OCI-LY7 (cell line): ENCODE measurements around the gene ABCG2.

Experiments used
- EZH2phosphoT487 ChIP-seq: fragments of 200-600 bp; sonication (generic); IDR thresholded peaks from 2 replicates; pipeline ENCODE4 v1.6.1; 2018; ENCODE audit warnings: low read depth, borderline replicate concordance, mild to moderate bottlenecking, mixed run types, antibody characterized with exemption, low read length, moderate library complexity, mixed read lengths
- TF ChIP-seq, protein P1 (sequence below): fragments of 200-600 bp; sonication (generic); conservative IDR thresholded peaks from 2 replicates; pipeline ENCODE4 v1.5.1; 2014; ENCODE audit warnings: mild to moderate bottlenecking, antibody characterized with exemption, low read length, moderate library complexity, mixed read lengths

DNA sequence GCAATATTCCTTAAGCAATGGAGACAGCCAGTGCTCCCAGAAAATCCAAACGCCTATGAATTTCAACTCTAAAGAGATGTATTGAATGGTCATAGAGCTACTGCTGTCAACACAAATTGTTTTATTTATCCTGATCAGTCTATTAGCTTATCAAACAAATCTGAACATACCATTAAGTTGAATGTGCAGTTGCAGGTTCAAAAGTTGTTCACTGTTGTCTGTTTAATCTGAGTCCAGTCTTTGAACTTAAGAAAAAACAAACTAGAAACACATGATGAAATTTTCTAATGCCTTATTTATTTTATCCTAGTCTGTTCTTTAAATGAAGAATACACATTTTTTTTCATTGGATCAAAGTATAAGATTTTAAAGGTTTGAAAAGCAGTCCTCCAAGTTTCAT lies 77.8 kb downstream of the ABCG2 start:
- TF ChIP-seq, protein P1, sequence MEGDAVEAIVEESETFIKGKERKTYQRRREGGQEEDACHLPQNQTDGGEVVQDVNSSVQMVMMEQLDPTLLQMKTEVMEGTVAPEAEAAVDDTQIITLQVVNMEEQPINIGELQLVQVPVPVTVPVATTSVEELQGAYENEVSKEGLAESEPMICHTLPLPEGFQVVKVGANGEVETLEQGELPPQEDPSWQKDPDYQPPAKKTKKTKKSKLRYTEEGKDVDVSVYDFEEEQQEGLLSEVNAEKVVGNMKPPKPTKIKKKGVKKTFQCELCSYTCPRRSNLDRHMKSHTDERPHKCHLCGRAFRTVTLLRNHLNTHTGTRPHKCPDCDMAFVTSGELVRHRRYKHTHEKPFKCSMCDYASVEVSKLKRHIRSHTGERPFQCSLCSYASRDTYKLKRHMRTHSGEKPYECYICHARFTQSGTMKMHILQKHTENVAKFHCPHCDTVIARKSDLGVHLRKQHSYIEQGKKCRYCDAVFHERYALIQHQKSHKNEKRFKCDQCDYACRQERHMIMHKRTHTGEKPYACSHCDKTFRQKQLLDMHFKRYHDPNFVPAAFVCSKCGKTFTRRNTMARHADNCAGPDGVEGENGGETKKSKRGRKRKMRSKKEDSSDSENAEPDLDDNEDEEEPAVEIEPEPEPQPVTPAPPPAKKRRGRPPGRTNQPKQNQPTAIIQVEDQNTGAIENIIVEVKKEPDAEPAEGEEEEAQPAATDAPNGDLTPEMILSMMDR, result no peak
- no peak for TF ChIP-seq EZH2phosphoT487
